GM19438 (cell line): ENCODE results near the gene HLF.
"Not testable (repeated sequence)": the region's sequence is repeated elsewhere in the genome, so short reads cannot be mapped to it uniquely, and the experiment has no call there.

ENCODE experiments used
- ATAC-seq: cut with Tn5 transposase; IDR thresholded peaks from one replicate; pipeline ENCODE4 v1.9.1; 2021; ENCODE audit warnings: low read depth; ENCODE audit not compliant: unreplicated experiment

The HLF gene

DNA sequence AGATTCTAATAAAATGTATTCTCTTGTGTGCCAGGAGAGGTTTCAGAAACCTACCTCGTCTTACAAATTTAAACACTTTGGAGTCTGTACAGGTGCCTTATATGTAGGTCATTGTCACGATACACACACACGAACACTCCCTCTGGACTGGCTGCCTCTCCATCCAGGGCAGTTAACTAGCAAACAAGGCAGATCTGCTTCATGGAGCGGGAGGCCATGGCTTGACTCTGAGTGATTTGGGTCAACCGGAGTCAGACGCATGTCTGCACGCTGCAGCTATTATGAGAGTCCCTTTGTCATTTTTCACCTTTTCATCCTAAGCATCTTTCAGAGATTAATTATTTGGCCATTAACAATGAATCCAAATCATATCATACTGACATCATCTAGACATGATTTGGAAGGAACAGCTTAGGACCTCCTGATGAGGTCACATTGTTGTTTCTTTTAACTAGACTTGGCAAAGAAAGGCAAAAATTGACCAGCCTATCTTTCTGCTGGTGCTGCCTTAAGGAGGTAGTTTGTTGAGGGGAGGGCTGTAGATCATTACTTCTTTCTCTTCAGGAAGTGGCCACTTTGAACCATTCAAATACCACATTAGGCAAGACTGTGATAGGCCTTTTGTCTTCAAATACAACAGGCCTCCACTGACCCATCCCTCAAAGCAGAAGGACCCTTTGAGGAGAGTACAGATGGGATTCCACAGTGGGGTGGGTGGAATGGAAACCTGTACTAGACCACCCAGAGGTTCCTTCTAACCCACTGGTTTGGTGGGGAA is 58.9 kb downstream of the HLF start:
- ATAC-seq, result no peak

DNA sequence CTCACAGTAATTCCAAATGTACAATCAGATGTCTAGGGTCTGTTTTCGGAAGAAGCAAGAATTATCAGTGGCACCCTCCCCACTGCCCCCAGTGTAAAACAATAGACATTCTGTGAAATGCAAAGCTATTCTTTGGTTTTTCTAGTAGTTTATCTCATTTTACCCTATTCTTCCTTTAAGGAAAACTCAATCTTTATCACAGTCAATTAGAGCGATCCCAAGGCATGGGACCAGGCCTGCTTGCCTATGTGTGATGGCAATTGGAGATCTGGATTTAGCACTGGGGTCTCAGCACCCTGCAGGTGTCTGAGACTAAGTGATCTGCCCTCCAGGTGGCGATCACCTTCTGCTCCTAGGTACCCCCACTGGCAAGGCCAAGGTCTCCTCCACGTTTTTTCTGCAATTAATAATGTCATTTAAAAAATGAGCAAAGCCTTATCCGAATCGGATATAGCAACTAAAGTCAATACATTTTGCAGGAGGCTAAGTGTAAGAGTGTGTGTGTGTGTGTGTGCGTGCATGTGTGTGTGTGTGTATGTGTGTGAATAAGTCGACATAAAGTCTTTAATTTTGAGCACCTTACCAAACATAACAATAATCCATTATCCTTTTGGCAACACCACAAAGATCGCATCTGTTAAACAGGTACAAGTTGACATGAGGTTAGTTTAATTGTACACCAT is 59.7 kb downstream of the HLF start:
- no peak for ATAC-seq

DNA sequence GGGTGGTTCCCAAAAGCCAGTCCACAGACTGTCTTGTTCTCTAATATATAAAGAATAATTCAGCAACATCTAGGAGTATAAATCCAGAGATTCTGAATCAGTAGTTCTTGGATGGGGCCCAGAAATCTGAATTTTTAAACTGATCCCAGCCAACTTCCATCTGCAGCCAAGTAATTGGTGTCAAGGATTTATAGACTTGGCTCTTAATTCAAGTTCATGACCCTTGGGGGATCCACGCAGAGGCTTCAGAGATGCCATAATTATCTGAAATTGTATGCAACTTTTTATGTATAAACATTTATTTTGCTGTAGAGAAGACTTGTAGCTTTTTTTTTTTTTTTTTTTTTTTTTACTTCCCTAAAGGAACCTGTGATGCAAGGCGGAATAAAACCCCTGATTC is 60.6 kb downstream of the HLF start:
- ATAC-seq, result no peak

GRCh38 chr17:55326030-55326429 is 61.3 kb downstream of the HLF start:
- ATAC-seq, result no peak

GRCh38 chr17:55327225-55328088 is 62.7 kb downstream of the HLF start:
- no peak for ATAC-seq

DNA sequence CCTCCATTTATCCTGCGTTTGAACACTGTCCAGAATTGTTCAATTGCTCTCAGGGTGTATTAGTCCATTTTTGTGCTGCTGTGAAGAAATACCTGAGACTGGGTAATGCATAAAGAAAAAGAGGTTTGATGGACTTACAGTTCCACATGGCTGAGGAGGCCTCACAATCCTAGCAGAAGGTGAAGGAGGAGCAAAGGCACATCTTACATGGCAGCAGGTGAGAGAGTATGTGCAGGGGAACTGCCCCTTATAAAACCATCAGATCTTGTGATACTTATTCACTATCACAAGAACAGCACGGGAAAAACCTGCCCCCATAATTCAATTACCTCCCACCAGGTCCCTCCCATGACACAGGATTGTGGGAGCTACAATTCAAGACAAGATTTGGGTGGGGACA is 63.8 kb downstream of the HLF start:
- ATAC-seq, result not testable (repeated sequence)

- no peak for ATAC-seq
Measured at GRCh38 chr17:55330344-55330933, 65.7 kb downstream of the HLF start.

DNA sequence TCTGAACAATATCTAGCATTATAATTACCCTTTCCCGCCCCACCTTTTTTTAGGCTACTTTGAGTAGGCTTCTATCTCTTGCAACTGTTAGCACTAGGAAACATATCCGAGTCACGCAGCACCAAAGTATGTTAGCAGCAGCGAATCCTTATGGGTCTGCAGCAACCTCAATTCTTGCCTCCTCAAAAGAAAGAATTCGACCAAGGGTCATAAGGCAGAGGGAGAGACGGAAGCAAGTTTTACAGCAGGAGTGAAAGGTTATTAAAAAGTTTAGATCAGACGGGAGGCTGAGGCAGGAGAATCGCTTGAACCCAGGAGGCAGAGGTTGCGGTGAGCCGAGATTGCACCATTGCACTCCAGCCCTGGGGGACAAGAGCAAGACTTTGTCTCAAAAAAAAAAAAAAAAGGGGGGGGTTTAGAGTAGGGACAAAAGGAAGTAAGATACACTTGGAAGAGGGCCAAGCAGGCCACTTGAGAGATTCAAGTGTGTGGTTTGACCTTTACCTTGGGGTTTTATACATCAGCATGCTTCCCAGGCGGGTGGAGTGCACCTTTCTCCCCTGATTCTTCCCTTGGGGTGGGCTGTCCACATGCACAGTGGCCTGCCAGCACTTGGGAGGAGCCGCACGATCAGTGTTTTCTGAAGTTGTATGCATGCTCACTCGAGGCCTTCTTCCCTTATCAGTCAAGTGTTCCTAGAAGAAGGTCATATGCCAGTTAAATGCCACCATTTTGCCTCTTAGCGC is 67.7 kb downstream of the HLF start:
- ATAC-seq, result no peak

DNA sequence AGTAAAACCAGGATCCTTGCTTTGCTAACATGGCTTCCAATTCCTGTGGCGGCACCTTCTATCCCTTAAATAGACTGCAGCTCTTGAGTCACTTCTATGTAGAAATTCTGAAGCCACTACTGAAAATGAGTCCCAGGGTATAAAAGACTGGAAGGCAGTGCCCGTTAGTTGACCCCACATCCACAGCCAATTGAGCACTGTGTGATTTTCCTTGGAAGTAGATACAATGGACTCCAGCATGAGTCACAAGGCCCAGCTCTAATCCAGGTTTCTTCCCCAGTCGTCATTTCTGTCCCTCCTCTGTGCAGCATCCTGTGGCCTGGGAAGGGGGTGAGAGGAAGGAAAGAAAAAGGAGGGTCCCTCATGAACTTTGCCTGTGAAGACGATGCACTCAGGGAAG is 69.5 kb downstream of the HLF start:
- ATAC-seq, result no peak

DNA sequence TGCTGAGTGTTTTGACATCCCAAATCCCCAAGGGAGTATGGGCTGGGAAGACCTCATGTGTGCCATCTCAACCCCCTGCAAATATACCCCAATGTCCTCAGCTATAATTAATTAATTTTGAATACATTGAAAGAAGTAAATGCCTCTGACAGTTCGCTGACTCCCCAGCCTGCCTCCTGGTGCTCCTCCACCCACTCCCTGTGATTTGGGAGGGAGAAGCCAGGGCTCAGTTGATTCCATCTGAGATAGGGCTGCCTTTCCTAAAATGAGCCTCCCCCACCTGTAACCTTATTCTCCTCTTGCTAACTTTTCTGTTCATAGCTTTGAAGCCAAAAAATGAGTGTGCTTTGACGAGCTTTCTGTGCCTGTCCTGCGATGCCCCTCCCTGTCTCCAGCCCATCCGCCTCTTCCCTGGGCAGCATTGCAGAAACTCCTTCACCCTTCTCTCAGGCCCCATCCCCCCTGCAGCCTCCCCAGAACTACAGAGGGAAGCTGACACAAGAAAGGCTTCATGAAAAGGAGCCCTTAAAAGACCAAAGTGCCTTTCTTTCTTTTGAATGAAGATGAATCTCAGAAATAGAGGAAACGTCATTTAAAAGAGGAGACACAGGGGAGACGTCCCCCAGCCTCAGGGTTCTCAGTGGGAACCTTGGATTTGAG is 70.3 kb downstream of the HLF start:
- ATAC-seq, result no peak

DNA sequence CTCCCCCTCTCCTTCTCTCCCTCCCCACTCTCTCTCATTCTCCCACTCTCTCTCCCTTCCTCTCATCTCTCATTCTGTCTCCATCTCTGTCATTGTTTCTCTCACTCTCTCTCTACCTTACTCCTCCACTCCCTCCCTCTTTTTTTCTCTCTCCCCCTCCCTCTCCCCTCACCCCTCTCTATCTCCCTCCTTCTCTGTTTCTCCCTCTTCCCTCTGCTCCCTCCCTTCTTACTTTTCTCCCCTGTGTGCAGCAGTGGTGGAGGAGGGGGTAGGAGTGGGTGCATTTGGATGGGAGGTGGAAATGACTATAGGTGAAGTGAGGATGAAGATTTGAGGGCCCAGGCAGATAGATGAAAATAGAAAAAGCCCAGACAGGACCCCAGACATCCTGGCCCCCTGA is 70.9 kb downstream of the HLF start:
- ATAC-seq, result no peak

GRCh38 chr17:55336426-55336825 is 71.7 kb downstream of the HLF start:
- ATAC-seq, result no peak

- no peak for ATAC-seq
Measured at GRCh38 chr17:55340176-55340575, 75.4 kb downstream of the HLF start.

- no peak for ATAC-seq
Measured at GRCh38 chr17:55340686-55341085, 75.9 kb downstream of the HLF start.

- ATAC-seq, result no peak
Measured at GRCh38 chr17:55341432-55341831, 76.7 kb downstream of the HLF start.

DNA sequence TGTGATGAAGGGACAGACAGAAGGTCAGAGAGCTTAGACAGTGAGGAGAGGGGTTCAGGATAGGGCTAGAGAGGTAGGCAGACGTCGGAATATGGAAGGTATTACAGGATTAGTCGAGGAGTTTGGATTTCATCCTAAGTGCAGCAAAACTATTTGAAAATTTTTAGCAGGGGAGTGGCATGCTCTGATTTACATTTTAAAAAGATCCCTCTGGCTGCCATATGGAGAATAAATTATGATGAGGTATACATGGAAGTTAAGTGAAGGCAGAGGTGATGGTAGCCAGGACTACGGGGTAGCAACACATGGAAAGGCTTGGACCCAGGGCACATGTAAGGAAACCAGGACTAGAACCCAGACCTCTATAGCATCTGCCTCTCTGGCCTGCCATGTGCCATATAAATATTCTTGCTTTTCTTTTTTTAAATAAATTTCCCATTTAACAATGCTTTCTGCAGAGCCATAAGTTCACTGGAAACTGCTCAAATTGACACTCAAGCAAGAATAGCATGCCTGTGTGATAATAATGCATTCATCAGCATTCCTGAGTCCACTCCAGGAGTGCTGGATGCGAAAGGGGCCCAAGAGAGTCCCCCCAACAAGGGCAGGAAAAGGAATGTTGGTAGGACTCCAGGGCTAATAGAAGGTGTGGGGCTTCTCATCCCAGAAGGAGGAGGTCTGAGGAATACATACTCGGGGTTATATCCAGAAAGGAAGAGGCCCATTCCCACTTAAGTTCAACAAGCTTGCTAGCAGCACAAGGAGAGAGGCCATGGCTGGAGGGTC is 78.2 kb downstream of the HLF start:
- no peak for ATAC-seq

- no peak for ATAC-seq
Measured at GRCh38 chr17:55343900-55344513, 79.2 kb downstream of the HLF start.

DNA sequence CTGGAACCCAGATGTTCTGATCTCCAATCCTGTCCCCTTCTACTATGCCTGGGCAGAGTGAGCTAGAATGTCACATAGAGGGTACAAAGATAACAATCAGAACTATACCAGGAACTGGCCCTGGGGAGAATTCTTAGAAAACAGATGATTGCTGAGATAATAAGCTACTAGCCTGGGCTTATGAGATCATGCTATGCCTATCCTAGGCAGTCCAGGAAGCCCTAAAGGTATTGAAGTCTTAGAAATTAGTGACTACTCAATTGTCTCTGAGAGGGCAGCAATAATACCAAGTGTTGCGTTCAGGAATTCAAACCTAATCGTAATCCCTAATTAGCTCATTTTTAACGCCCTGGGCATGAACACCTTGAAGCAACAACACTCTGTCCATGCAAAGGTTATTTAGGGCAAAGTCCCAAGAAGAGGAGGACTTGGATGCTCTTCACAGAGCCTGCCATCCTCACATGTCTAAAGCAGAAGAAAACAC is 79.8 kb downstream of the HLF start:
- ATAC-seq, result no peak
